ENCODE results near the gene CNGA3.

DNA sequence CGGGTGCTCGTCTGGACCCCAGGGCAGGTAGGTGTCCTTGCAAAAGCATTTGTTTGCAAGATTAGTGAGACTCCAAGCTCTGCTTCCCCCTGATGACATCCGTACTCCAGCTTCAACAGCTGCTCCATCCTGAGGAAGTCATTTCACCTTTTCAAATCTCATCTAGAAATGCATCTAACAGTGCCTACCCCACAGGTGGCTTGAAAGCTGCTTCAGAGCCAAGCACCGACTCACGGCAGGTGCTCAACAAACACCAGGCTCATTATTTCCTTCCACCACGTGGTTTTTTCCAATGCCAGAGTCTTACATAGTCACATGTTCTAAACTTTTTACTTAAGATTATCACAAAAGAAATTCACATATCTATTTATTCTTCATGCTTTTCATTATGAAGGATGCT lies 31.9 kb downstream of the CNGA3 start:
- TF ChIP-seq ZNF416 (tag by site-specific recombination; IDR thresholded peaks at IDR 0.05): no peak
- no peak for TF ChIP-seq ZNF2 (tag by site-specific recombination; IDR thresholded peaks at IDR 0.05)
- no peak for TF ChIP-seq ZBTB7A (tag by site-specific recombination; IDR thresholded peaks at IDR 0.05; ENCODE audit: low read depth)
- TF ChIP-seq, protein P1, sequence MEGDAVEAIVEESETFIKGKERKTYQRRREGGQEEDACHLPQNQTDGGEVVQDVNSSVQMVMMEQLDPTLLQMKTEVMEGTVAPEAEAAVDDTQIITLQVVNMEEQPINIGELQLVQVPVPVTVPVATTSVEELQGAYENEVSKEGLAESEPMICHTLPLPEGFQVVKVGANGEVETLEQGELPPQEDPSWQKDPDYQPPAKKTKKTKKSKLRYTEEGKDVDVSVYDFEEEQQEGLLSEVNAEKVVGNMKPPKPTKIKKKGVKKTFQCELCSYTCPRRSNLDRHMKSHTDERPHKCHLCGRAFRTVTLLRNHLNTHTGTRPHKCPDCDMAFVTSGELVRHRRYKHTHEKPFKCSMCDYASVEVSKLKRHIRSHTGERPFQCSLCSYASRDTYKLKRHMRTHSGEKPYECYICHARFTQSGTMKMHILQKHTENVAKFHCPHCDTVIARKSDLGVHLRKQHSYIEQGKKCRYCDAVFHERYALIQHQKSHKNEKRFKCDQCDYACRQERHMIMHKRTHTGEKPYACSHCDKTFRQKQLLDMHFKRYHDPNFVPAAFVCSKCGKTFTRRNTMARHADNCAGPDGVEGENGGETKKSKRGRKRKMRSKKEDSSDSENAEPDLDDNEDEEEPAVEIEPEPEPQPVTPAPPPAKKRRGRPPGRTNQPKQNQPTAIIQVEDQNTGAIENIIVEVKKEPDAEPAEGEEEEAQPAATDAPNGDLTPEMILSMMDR (tag by site-specific recombination; IDR thresholded peaks at IDR 0.05): no peak
- TF ChIP-seq ZNF398 (tag by site-specific recombination; IDR thresholded peaks at IDR 0.05): no peak
- TF ChIP-seq GLI2 (tag by site-specific recombination; IDR thresholded peaks at IDR 0.05; ENCODE audit: borderline replicate concordance, low read depth): no peak
- no peak for TF ChIP-seq ZNF24 (tag by site-specific recombination; IDR thresholded peaks at IDR 0.05)
- TF ChIP-seq SALL2 (tag by site-specific recombination; IDR thresholded peaks at IDR 0.05; ENCODE audit: borderline replicate concordance): no peak
- TF ChIP-seq WT1 (tag by site-specific recombination; IDR thresholded peaks at IDR 0.05): no peak
- no peak for TF ChIP-seq ZNF175 (tag by site-specific recombination; IDR thresholded peaks at IDR 0.05)
- TF ChIP-seq ZNF777 (tag by site-specific recombination; IDR thresholded peaks at IDR 0.05; ENCODE audit: borderline replicate concordance): no peak
- TF ChIP-seq, protein P2, sequence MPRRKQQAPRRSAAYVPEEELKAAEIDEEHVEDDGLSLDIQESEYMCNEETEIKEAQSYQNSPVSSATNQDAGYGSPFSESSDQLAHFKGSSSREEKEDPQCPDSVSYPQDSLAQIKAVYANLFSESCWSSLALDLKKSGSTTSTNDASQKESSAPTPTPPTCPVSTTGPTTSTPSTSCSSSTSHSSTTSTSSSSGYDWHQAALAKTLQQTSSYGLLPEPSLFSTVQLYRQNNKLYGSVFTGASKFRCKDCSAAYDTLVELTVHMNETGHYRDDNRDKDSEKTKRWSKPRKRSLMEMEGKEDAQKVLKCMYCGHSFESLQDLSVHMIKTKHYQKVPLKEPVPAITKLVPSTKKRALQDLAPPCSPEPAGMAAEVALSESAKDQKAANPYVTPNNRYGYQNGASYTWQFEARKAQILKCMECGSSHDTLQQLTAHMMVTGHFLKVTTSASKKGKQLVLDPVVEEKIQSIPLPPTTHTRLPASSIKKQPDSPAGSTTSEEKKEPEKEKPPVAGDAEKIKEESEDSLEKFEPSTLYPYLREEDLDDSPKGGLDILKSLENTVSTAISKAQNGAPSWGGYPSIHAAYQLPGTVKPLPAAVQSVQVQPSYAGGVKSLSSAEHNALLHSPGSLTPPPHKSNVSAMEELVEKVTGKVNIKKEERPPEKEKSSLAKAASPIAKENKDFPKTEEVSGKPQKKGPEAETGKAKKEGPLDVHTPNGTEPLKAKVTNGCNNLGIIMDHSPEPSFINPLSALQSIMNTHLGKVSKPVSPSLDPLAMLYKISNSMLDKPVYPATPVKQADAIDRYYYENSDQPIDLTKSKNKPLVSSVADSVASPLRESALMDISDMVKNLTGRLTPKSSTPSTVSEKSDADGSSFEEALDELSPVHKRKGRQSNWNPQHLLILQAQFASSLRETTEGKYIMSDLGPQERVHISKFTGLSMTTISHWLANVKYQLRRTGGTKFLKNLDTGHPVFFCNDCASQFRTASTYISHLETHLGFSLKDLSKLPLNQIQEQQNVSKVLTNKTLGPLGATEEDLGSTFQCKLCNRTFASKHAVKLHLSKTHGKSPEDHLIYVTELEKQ (tag by site-specific recombination; IDR thresholded peaks at IDR 0.05; ENCODE audit: borderline replicate concordance): no peak
- TF ChIP-seq ZNF600 (tag by site-specific recombination; IDR thresholded peaks at IDR 0.05): no peak
- TF ChIP-seq, protein P3, sequence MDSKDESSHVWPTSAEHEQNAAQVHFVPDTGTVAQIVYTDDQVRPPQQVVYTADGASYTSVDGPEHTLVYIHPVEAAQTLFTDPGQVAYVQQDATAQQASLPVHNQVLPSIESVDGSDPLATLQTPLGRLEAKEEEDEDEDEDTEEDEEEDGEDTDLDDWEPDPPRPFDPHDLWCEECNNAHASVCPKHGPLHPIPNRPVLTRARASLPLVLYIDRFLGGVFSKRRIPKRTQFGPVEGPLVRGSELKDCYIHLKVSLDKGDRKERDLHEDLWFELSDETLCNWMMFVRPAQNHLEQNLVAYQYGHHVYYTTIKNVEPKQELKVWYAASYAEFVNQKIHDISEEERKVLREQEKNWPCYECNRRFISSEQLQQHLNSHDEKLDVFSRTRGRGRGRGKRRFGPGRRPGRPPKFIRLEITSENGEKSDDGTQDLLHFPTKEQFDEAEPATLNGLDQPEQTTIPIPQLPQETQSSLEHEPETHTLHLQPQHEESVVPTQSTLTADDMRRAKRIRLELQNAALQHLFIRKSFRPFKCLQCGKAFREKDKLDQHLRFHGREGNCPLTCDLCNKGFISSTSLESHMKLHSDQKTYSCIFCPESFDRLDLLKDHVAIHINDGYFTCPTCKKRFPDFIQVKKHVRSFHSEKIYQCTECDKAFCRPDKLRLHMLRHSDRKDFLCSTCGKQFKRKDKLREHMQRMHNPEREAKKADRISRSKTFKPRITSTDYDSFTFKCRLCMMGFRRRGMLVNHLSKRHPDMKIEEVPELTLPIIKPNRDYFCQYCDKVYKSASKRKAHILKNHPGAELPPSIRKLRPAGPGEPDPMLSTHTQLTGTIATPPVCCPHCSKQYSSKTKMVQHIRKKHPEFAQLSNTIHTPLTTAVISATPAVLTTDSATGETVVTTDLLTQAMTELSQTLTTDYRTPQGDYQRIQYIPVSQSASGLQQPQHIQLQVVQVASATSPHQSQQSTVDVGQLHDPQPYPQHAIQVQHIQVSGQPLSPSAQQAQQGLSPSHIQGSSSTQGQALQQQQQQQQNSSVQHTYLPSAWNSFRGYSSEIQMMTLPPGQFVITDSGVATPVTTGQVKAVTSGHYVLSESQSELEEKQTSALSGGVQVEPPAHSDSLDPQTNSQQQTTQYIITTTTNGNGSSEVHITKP (tag by site-specific recombination; IDR thresholded peaks at IDR 0.05): no peak
